Activated T-cell treated with anti-CD3 and anti-CD28 coated beads, Interleukin-2, amount 50 U/mL, for 48 hours (primary cell): ENCODE results near the gene CLN5.
"Not testable (repeated sequence)": the region's sequence is repeated elsewhere in the genome, so short reads cannot be mapped to it uniquely, and the experiment has no call there.

Source experiments
- DNase-seq, 2 experiments: peaks; one replicate each; pipeline ENCODE4 v3.0.0-alpha.2; 2020

The CLN5 gene

GRCh38 chr13:76991796-76992547, at the start of gene CLN5:
TSS of gene CLN5 (plus strand) at chr13:76992081. CDS start at chr13:76992099, 18 bp downstream.
- peak; percentile 91 to 95 for DNase-seq

GRCh38 chr13:76942363-76942762, 49.5 kb upstream of the CLN5 start:
- DNase-seq, result no peak

GRCh38 chr13:76943646-76944045, 48.2 kb upstream of the CLN5 start:
- no peak for DNase-seq

- no peak for DNase-seq
Observed at GRCh38 chr13:76944456-76944855, 47.4 kb upstream of the CLN5 start.

GRCh38 chr13:76948149-76948548, 43.7 kb upstream of the CLN5 start, which contains the start of gene ACOD1:
TSS of gene ACOD1 (plus strand) at chr13:76948511. CDS start at chr13:76948559, 48 bp downstream.
- no peak for DNase-seq

GRCh38 chr13:76950101-76950500, 41.8 kb upstream of the CLN5 start:
- no peak for DNase-seq

- no peak for DNase-seq
Observed at GRCh38 chr13:76953968-76954367, 37.9 kb upstream of the CLN5 start.

GRCh38 chr13:76954538-76954937, 37.3 kb upstream of the CLN5 start:
- DNase-seq, result no peak

- no peak for DNase-seq
Observed at GRCh38 chr13:76955193-76955592, 36.7 kb upstream of the CLN5 start.

- DNase-seq, result no peak
Observed at GRCh38 chr13:76955661-76956060, 36.2 kb upstream of the CLN5 start.

- DNase-seq, result no peak
Observed at GRCh38 chr13:76958841-76959432, 32.9 kb upstream of the CLN5 start.

GRCh38 chr13:76959734-76960133, 32.1 kb upstream of the CLN5 start:
- not testable (repeated sequence) for DNase-seq

- no peak for DNase-seq
Observed at GRCh38 chr13:76965759-76966421, 26.0 kb upstream of the CLN5 start.

GRCh38 chr13:76967031-76967430, 24.9 kb upstream of the CLN5 start:
- no peak for DNase-seq

- no peak for DNase-seq
Observed at GRCh38 chr13:76968041-76968440, 23.8 kb upstream of the CLN5 start.

GRCh38 chr13:76969488-76970365, 22.2 kb upstream of the CLN5 start:
- no peak for DNase-seq

- no peak for DNase-seq
Observed at GRCh38 chr13:76971215-76971614, 20.7 kb upstream of the CLN5 start.

- no peak for DNase-seq
Observed at GRCh38 chr13:76971851-76972829, 19.7 kb upstream of the CLN5 start.

GRCh38 chr13:76973920-76974617, 17.8 kb upstream of the CLN5 start:
- no peak for DNase-seq

- no peak for DNase-seq
Observed at GRCh38 chr13:76974618-76974975, 17.3 kb upstream of the CLN5 start.

- DNase-seq, result no peak
Observed at GRCh38 chr13:76975863-76976262, 16.0 kb upstream of the CLN5 start.
